Prostate gland (tissue), 2 donors: Measurements from ENCODE around the gene GPATCH4. TPM values are rescaled to one million over a fixed set of nuclear protein-coding genes. Genes with fewer than 3 reads are reported as not detected.

Experiments used
- DNase-seq: peaks from one replicate; pipeline ENCODE4 v3.0.0-alpha.2; 2019; ENCODE audit warnings: low spot score
- H3K27ac ChIP-seq, 2 donors: fragments of 200-600 bp; sonication (generic); 2 replicates each; pipeline ENCODE4 v1.5.1; 2017 to 2019
- H3K27me3 ChIP-seq: fragments of 200-600 bp; sonication (generic); replicated peaks from 2 replicates; pipeline ENCODE4 v1.5.1; 2019; ENCODE audit not compliant: insufficient read depth
- H3K36me3 ChIP-seq, 2 donors: fragments of 200-600 bp; sonication (generic); 1 replicate in 1 of 2; 2 replicates in 1 of 2; pipeline versions ENCODE4 v1.5.1 to v1.8.1; 2017 to 2019
- H3K4me1 ChIP-seq: fragments of 200-600 bp; sonication (generic); replicated peaks from 2 replicates; pipeline ENCODE4 v1.5.1; 2019
- H3K4me3 ChIP-seq, 2 donors: fragments of 200-600 bp; sonication (generic); 2 replicates each; pipeline ENCODE4 v1.5.1; 2017 to 2019
- H3K9me3 ChIP-seq: fragments of 200-600 bp; sonication (generic); 2 replicates; pipeline ENCODE4 v1.5.1; 2017
- POLR2A ChIP-seq: fragments of 450-650 bp; IDR thresholded peaks from one replicate; pipeline ENCODE4 v1.6.1; 2016; ENCODE audit warnings: antibody characterized with exemption, mild to moderate bottlenecking
- POLR2AphosphoS5 ChIP-seq: sonication (generic); formaldehyde crosslinking; IDR thresholded peaks from one replicate; pipeline ENCODE4 v1.6.1; 2017; ENCODE audit warnings: antibody characterized with exemption
- WGBS: methylation state at CpG from one replicate; pipeline ENCODE4 v1.1.5; 2018; 5-methylcytosine and 5-hydroxymethylcytosine counted together
- intact Hi-C: fragments of 100-400 bp; cut with DNase I; formaldehyde crosslinking; loops from one replicate; pipeline ENCODE4 v1.14.2; 2022
- total RNA-seq, 2 donors: library from RNA; depleted of rRNA; stranded (reverse); fragments of >200 nt; gene quantifications; one replicate each; pipeline ENCODE4 v1.1.0, GENCODE V29; 2016
- TF ChIP-seq, protein P1 (sequence below), 4 experiments: fragments of 200-600 bp in 2 of 4; fragments of 450-650 bp in 2 of 4; sonication (generic) in 2 of 4; IDR thresholded peaks; 1 replicate in 3 of 4; 2 replicates in 1 of 4; pipeline ENCODE4 v1.5.1; 2016 to 2019; ENCODE audit warnings: antibody characterized with exemption in 4 of 4, mild to moderate bottlenecking in 2 of 4, moderate library complexity in 2 of 4

Gene GPATCH4
- total RNA-seq, 2 donors from 2014 or later = 20.9 to 27.5 TPM

DNA sequence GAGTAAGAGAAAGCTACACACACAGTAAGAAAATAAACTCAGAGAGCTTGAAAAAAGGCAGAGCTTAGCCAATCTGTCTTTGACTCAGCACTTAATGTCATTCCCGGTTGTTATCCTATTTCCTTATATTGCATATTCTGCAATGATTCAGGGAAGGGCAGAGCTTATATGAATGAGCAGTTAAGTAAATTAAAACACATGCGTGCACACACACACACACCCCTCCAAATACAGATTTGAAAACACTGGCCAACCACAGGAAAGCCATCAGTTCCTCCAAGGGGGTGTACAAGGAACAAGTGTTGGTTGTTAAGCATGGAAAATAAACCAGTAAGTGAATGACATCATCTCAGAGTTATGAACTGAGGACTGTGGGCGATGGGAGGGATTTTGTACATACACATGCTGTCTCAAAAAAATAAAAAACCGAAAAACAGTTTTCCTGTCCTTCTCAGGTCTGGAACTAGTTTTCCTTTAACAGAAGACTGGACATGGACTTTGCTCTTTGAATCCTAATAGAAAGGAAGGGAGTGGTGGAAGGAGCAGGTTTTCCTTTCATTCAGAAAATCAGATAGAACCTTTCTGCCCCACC lies 29.9 kb downstream of the GPATCH4 start:
- Histone ChIP-seq H3K36me3 (no peaks in the 10 kb centered on the region), H3K27ac (no peak overlapping the region), H3K4me1 (no peaks in the 10 kb centered on the region), H3K4me3 (no peak overlapping the region), H3K9me3 (no peaks in the 10 kb centered on the region), H3K27me3 (no peaks in the 10 kb centered on the region)
- intact Hi-C loops = loop anchor here (5.0 kb wide), 1 partner anchor 59 kb away; no protein-coding TSS in a partner anchor
- TF ChIP-seq POLR2AphosphoS5 (no peak), POLR2A (no peak)
- TF ChIP-seq, protein P1, sequence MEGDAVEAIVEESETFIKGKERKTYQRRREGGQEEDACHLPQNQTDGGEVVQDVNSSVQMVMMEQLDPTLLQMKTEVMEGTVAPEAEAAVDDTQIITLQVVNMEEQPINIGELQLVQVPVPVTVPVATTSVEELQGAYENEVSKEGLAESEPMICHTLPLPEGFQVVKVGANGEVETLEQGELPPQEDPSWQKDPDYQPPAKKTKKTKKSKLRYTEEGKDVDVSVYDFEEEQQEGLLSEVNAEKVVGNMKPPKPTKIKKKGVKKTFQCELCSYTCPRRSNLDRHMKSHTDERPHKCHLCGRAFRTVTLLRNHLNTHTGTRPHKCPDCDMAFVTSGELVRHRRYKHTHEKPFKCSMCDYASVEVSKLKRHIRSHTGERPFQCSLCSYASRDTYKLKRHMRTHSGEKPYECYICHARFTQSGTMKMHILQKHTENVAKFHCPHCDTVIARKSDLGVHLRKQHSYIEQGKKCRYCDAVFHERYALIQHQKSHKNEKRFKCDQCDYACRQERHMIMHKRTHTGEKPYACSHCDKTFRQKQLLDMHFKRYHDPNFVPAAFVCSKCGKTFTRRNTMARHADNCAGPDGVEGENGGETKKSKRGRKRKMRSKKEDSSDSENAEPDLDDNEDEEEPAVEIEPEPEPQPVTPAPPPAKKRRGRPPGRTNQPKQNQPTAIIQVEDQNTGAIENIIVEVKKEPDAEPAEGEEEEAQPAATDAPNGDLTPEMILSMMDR (IDR thresholded peaks at IDR 0.05) = no peak
- 24% methylated on average over 4 of the region's 4 CpGs for WGBS
- DNase-seq = no peak

DNA sequence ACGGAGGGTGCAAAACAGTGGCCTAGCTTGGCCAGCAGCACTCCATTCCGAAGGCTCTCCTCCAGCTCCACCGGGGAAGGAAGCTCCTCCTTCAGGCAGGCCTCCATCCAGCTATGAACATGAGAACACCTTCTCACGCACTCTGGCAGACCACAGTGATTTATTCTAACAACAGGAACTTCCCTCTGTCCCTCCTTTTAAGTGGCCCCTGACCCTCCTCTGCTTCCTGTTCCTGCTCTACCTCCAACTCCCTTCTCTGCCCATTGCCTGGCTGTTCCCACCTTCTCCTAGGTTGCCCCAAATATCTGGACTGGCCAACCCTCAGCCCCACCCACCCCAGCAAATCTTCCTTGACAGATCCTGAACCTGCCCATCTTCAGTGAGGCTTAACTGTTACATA lies 34.8 kb downstream of the GPATCH4 start:
- DNase-seq = no peak
- no peaks in the 10 kb centered on the region for H3K27me3 ChIP-seq
- no peaks in the 10 kb centered on the region for H3K4me1 ChIP-seq
- intact Hi-C loops = no loop called here
- TF ChIP-seq POLR2A = no peak
- TF ChIP-seq POLR2AphosphoS5 = no peak
- TF ChIP-seq, protein P1 (IDR thresholded peaks at IDR 0.05) = no peak
- no peak overlapping the region for H3K27ac ChIP-seq
- 92% methylated on average over 4 of the region's 4 CpGs for WGBS
- H3K4me3 ChIP-seq = no peak overlapping the region
- H3K9me3 ChIP-seq = no peaks in the 10 kb centered on the region
- no peaks in the 10 kb centered on the region for H3K36me3 ChIP-seq

DNA sequence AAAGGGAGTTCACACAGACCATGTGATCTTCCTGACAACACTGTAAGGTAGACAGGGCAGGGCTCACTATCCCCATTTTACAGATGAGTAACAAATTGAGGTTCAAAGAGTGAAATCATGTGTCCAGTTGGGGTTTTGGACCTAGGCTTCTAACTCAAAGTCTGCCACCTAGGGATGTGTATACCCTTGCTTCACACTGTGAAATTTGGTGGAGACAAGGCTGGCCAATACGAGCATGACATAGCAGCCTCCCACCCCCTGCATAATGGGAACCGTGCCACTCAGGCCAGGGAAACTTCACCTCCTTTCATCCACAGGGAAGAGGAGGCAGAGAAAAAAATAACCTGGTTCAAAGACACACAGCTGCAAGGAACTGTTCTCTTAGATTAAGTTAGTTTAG lies 35.8 kb downstream of the GPATCH4 start:
- WGBS = 80% methylated on average over 2 of the region's 2 CpGs
- TF ChIP-seq POLR2A (no peak), POLR2AphosphoS5 (no peak)
- TF ChIP-seq, protein P1 (IDR thresholded peaks at IDR 0.05) = no peak
- Histone ChIP-seq H3K9me3 (no peaks in the 10 kb centered on the region), H3K36me3 (no peaks in the 10 kb centered on the region), H3K4me3 (no peak overlapping the region), H3K27me3 (no peaks in the 10 kb centered on the region), H3K4me1 (no peaks in the 10 kb centered on the region), H3K27ac (no peak overlapping the region)
- DNase-seq = no peak
- intact Hi-C loops = no loop called here

DNA sequence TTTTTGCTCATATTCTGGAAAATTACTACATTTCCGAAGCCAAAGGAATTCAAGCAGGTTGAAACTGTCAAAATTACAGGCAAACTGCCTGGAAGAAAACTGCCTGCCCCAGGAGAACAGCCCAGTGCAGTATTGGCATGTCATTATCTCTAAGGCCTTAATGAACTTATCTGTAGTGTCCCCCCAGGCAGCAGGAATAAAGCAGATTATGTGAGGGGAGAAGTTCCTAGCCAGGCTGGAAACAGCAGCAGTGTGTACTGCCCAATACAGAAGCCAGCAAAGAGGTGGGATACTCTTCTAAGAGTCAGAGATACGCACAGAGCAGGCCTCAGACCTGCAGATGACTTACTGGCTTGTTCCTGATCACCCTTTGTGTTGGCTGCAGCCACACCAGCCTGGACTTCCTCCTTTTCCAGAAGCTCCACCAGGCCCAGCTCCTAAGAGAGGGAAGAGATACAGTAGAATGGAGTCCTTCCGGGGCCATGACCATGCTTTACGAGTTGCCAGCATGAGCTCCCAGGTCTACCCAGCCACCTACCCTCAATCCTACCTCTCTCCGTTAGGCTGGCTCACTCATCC lies 40.6 kb downstream of the GPATCH4 start:
- H3K27me3 ChIP-seq = no peaks in the 10 kb centered on the region
- intact Hi-C loops = no loop called here
- H3K27ac ChIP-seq = peak overlapping the region; percentile 10 to 12
- H3K4me3 ChIP-seq = no peak overlapping the region
- H3K36me3 ChIP-seq = no peaks in the 10 kb centered on the region
- TF ChIP-seq POLR2AphosphoS5 (no peak), POLR2A (no peak)
- TF ChIP-seq, protein P1 (IDR thresholded peaks at IDR 0.05) = no peak
- DNase-seq = no peak
- H3K9me3 ChIP-seq = no peaks in the 10 kb centered on the region
- no peaks in the 10 kb centered on the region for H3K4me1 ChIP-seq
- WGBS = 64% methylated on average over 5 of the region's 5 CpGs
